Activated naive CD4-positive, alpha-beta T cell treated with anti-CD3 and anti-CD28 coated beads, Interleukin-2, amount 10 ng/mL, durations not matched to agents 7 days and 5 days (primary cell): Measurements from ENCODE around the gene CDHR2.

ENCODE experiments used
- CTCF ChIA-PET: fragments of 350-600 bp; sonication (Branson Sonifier 250); formaldehyde crosslinking; loops from one replicate; lab custom pipeline; 2021; ENCODE audit warnings: antibody characterized with exemption; lab: Charles Lee
- DNase-seq: peaks from one replicate; pipeline ENCODE4 v3.0.0-alpha.2; 2020
- H3K27ac Mint-ChIP-seq: one replicate; pipeline ENCODE4 v1.8.0; 2021; ENCODE audit warnings: mild to moderate bottlenecking, moderate library complexity, mixed read lengths
- H3K27me3 Mint-ChIP-seq: one replicate; pipeline ENCODE4 v1.8.0; 2021; ENCODE audit warnings: mild to moderate bottlenecking, mixed read lengths
- H3K36me3 Mint-ChIP-seq: one replicate; pipeline ENCODE4 v1.8.0; 2021; ENCODE audit warnings: mixed read lengths
- H3K4me1 Mint-ChIP-seq: one replicate; pipeline ENCODE4 v1.8.0; 2021; ENCODE audit warnings: mixed read lengths
- H3K4me3 Mint-ChIP-seq: one replicate; pipeline ENCODE4 v1.8.0; 2021; ENCODE audit warnings: mild to moderate bottlenecking, moderate library complexity, mixed read lengths
- H3K9me3 Mint-ChIP-seq: one replicate; pipeline ENCODE4 v1.8.0; 2021; ENCODE audit warnings: mixed read lengths

CDHR2 gene

GRCh38 chr5:176557846-176558245 lies 8.7 kb downstream of the CDHR2 start:
- H3K9me3 Mint-ChIP-seq = peaks cover 2% of the 10 kb centered on the region
- CTCF ChIA-PET = interaction anchor here (0.6 to 1.6 kb wide), 3 partner anchors 12 to 141 kb away, joined by 3 to 5 read pairs (median 3); no protein-coding TSS in a partner anchor
- H3K4me1 Mint-ChIP-seq = peaks cover 62% of the 10 kb centered on the region

GRCh38 chr5:176559683-176560082 lies 10.5 kb downstream of the CDHR2 start:
- peaks cover 46% of the 10 kb centered on the region for H3K4me1 Mint-ChIP-seq
- H3K27me3 Mint-ChIP-seq = peaks cover 23% of the 10 kb centered on the region
- CTCF ChIA-PET = no interaction called here
- H3K9me3 Mint-ChIP-seq = peaks cover 2% of the 10 kb centered on the region
- H3K36me3 Mint-ChIP-seq = peaks cover 1% of the 10 kb centered on the region
- H3K4me3 Mint-ChIP-seq = no peak overlapping the region
- peak; percentile 56 for DNase-seq
- H3K27ac Mint-ChIP-seq = no peak overlapping the region

More at GRCh38 chr5:176557846-176558245, 8.7 kb downstream of the CDHR2 start:
- Mint-ChIP-seq H3K27me3 (peaks cover 20% of the 10 kb centered on the region), H3K27ac (no peak overlapping the region), H3K4me3 (no peak overlapping the region), H3K36me3 (peaks cover 1% of the 10 kb centered on the region)
- DNase-seq = no peak

- Mint-ChIP-seq H3K4me1 (peaks cover 40% of the 10 kb centered on the region), H3K27me3 (peaks cover 23% of the 10 kb centered on the region), H3K4me3 (no peak overlapping the region), H3K9me3 (peaks cover 2% of the 10 kb centered on the region), H3K27ac (no peak overlapping the region), H3K36me3 (peaks cover 1% of the 10 kb centered on the region)
- CTCF ChIA-PET = no interaction called here
- DNase-seq = peak; percentile 53
These were observed 11.2 kb downstream of the CDHR2 start for GRCh38 chr5:176560364-176560763.

GRCh38 chr5:176561259-176561658 lies 12.1 kb downstream of the CDHR2 start:
- Mint-ChIP-seq H3K4me1 (peaks cover 31% of the 10 kb centered on the region), H3K36me3 (peaks cover 1% of the 10 kb centered on the region), H3K9me3 (peaks cover 2% of the 10 kb centered on the region), H3K4me3 (no peak overlapping the region), H3K27me3 (peaks cover 23% of the 10 kb centered on the region), H3K27ac (no peak overlapping the region)
- CTCF ChIA-PET = no interaction called here
- DNase-seq = no peak

- peaks cover 23% of the 10 kb centered on the region for H3K4me1 Mint-ChIP-seq
- peaks cover 30% of the 10 kb centered on the region for H3K27me3 Mint-ChIP-seq
- DNase-seq = no peak
- no peak overlapping the region for H3K27ac Mint-ChIP-seq
- CTCF ChIA-PET = interaction anchor here (1.2 to 2.1 kb wide), 3 partner anchors 9 to 18 kb away, joined by 3 to 6 read pairs (median 3); no protein-coding TSS in a partner anchor
- H3K4me3 Mint-ChIP-seq = no peak overlapping the region
- H3K9me3 Mint-ChIP-seq = peaks cover 2% of the 10 kb centered on the region
- H3K36me3 Mint-ChIP-seq = peaks cover 1% of the 10 kb centered on the region
These were observed 13.0 kb downstream of the CDHR2 start for GRCh38 chr5:176562189-176562588.

GRCh38 chr5:176564002-176564401 lies 14.9 kb downstream of the CDHR2 start:
- Mint-ChIP-seq H3K27ac (no peak overlapping the region), H3K27me3 (peaks cover 35% of the 10 kb centered on the region), H3K36me3 (peaks cover 1% of the 10 kb centered on the region), H3K4me1 (peaks cover 23% of the 10 kb centered on the region), H3K4me3 (no peak overlapping the region), H3K9me3 (peaks cover 2% of the 10 kb centered on the region)
- CTCF ChIA-PET = interaction anchor here (2.1 kb wide), 1 partner anchor 10 kb away, joined by 6 read pairs; no protein-coding TSS in a partner anchor
- DNase-seq = no peak

- DNase-seq = no peak
- peaks cover 36% of the 10 kb centered on the region for H3K27me3 Mint-ChIP-seq
- no peaks in the 10 kb centered on the region for H3K9me3 Mint-ChIP-seq
- CTCF ChIA-PET = no interaction called here
- H3K27ac Mint-ChIP-seq = no peak overlapping the region
- H3K36me3 Mint-ChIP-seq = no peaks in the 10 kb centered on the region
- H3K4me3 Mint-ChIP-seq = no peak overlapping the region
- H3K4me1 Mint-ChIP-seq = peaks cover 8% of the 10 kb centered on the region
These were observed 16.7 kb downstream of the CDHR2 start for GRCh38 chr5:176565760-176566288.

- Mint-ChIP-seq H3K4me3 (no peak overlapping the region), H3K9me3 (no peaks in the 10 kb centered on the region), H3K36me3 (no peaks in the 10 kb centered on the region), H3K27me3 (peaks cover 42% of the 10 kb centered on the region), H3K27ac (no peak overlapping the region), H3K4me1 (no peaks in the 10 kb centered on the region)
- DNase-seq = no peak
- CTCF ChIA-PET = interaction anchor here (1.2 kb wide), 1 partner anchor 17 kb away, joined by 3 read pairs; no protein-coding TSS in a partner anchor
These were observed 19.5 kb downstream of the CDHR2 start for GRCh38 chr5:176568657-176569056.

- H3K27ac Mint-ChIP-seq = no peak overlapping the region
- peaks cover 43% of the 10 kb centered on the region for H3K27me3 Mint-ChIP-seq
- no peaks in the 10 kb centered on the region for H3K9me3 Mint-ChIP-seq
- no peak for DNase-seq
- H3K4me1 Mint-ChIP-seq = peaks cover 7% of the 10 kb centered on the region
- H3K36me3 Mint-ChIP-seq = no peaks in the 10 kb centered on the region
- CTCF ChIA-PET = interaction anchor here (0.7 to 1.9 kb wide), 9 partner anchors 10 to 840 kb away, joined by 3 to 14 read pairs (median 4); partner anchors contain the start of gene CLTB
- H3K4me3 Mint-ChIP-seq = no peak overlapping the region
These were observed 20.9 kb downstream of the CDHR2 start for GRCh38 chr5:176570044-176570443.

- Mint-ChIP-seq H3K9me3 (no peaks in the 10 kb centered on the region), H3K27ac (no peak overlapping the region), H3K36me3 (no peaks in the 10 kb centered on the region), H3K4me1 (peaks cover 7% of the 10 kb centered on the region), H3K27me3 (peaks cover 34% of the 10 kb centered on the region), H3K4me3 (no peak overlapping the region)
- peak; percentile 83 for DNase-seq
- CTCF ChIA-PET = interaction anchor here (0.8 to 2.8 kb wide), 16 partner anchors 10 to 844 kb away, joined by 3 to 12 read pairs (median 4); partner anchors contain the start of gene CLTB
These were observed 24.6 kb downstream of the CDHR2 start for GRCh38 chr5:176573564-176574296.

- Mint-ChIP-seq H3K27me3 (peaks cover 34% of the 10 kb centered on the region), H3K9me3 (no peaks in the 10 kb centered on the region), H3K4me3 (no peak overlapping the region), H3K27ac (no peak overlapping the region), H3K36me3 (no peaks in the 10 kb centered on the region), H3K4me1 (peaks cover 7% of the 10 kb centered on the region)
- DNase-seq = no peak
- CTCF ChIA-PET = interaction anchor here (0.9 to 2.8 kb wide), 11 partner anchors 9 to 498 kb away, joined by 3 to 12 read pairs (median 6); partner anchors contain the start of gene CLTB
These were observed 25.1 kb downstream of the CDHR2 start for GRCh38 chr5:176574297-176574591.

- Mint-ChIP-seq H3K36me3 (no peaks in the 10 kb centered on the region), H3K27me3 (peaks cover 37% of the 10 kb centered on the region), H3K4me3 (no peak overlapping the region), H3K27ac (no peak overlapping the region), H3K4me1 (peaks cover 7% of the 10 kb centered on the region), H3K9me3 (no peaks in the 10 kb centered on the region)
- DNase-seq = no peak
- CTCF ChIA-PET = interaction anchor here (0.9 to 2.8 kb wide), 4 partner anchors 12 to 158 kb away, joined by 3 to 12 read pairs (median 7); partner anchors contain the start of gene CLTB
These were observed 25.9 kb downstream of the CDHR2 start for GRCh38 chr5:176575066-176575465.

GRCh38 chr5:176575488-176576422 lies 26.6 kb downstream of the CDHR2 start:
- Mint-ChIP-seq H3K27me3 (peaks cover 31% of the 10 kb centered on the region), H3K4me3 (no peak overlapping the region), H3K4me1 (peaks cover 7% of the 10 kb centered on the region), H3K27ac (no peak overlapping the region), H3K36me3 (no peaks in the 10 kb centered on the region), H3K9me3 (no peaks in the 10 kb centered on the region)
- DNase-seq = no peak
- CTCF ChIA-PET = no interaction called here
